H1 (cell line): ENCODE data around the gene ABCC9.

ENCODE experiments used
- CEBPB ChIP-seq: IDR thresholded peaks from 2 replicates; pipeline ENCODE4 v1.6.1; 2012; ENCODE audit warnings: low read depth, low read length
- CTCF ChIP-seq, 3 experiments: IDR thresholded peaks; 1 replicate in 2 of 3; 2 replicates in 1 of 3; pipeline versions ENCODE4 v1.5.1 to v1.6.1; 2011; ENCODE audit warnings: low read length in 3 of 3, mild to moderate bottlenecking in 3 of 3, inconsistent platforms in 2 of 3, low read depth in 1 of 3, moderate library complexity in 1 of 3; ENCODE audit not compliant: insufficient read depth in 1 of 3; ENCODE audit errors: control extremely low read depth in 1 of 3
- EGR1 ChIP-seq: IDR thresholded peaks from 2 replicates; pipeline ENCODE4 v1.6.1; 2011; ENCODE audit warnings: low read depth, low read length, borderline replicate concordance
- EP300 ChIP-seq, 2 experiments: IDR thresholded peaks; 1 replicate in 1 of 2; 2 replicates in 1 of 2; pipeline ENCODE4 v1.6.1; 2011 to 2012; ENCODE audit warnings: low read depth in 2 of 2, low read length in 2 of 2, mild to moderate bottlenecking in 2 of 2, borderline replicate concordance in 1 of 2, inconsistent platforms in 1 of 2, moderate library complexity in 1 of 2
- EZH2 ChIP-seq: fragments of 200-600 bp; sonication (generic); IDR thresholded peaks from 2 replicates; pipeline ENCODE4 v1.7.1; 2012; ENCODE audit warnings: low read depth, mild to moderate bottlenecking, moderate library complexity, low read length, inconsistent platforms; ENCODE audit not compliant: severe bottlenecking
- JUN ChIP-seq: IDR thresholded peaks from 2 replicates; pipeline ENCODE4 v1.6.1; 2011; ENCODE audit warnings: low read depth, mild to moderate bottlenecking, improper control_type of control experiment, low read length
- MAFK ChIP-seq: IDR thresholded peaks from 2 replicates; pipeline ENCODE4 v1.6.1; 2012; ENCODE audit warnings: low read depth, mild to moderate bottlenecking, improper control_type of control experiment, low read length
- MAX ChIP-seq: IDR thresholded peaks from 2 replicates; pipeline ENCODE4 v1.6.1; 2012; ENCODE audit warnings: inconsistent platforms
- POLR2A ChIP-seq, 2 experiments: IDR thresholded peaks; 1 replicate in 1 of 2; 2 replicates in 1 of 2; pipeline ENCODE4 v1.6.1; 2011; ENCODE audit warnings: low read depth in 2 of 2, low read length in 2 of 2, mild to moderate bottlenecking in 2 of 2; ENCODE audit errors: control extremely low read depth in 1 of 2
- RAD21 ChIP-seq, 2 experiments: IDR thresholded peaks in 1 of 2; conservative IDR thresholded peaks in 1 of 2; 2 replicates each; pipeline ENCODE4 v1.6.1; 2011; ENCODE audit warnings: low read depth in 2 of 2, low read length in 2 of 2, improper control_type of control experiment in 1 of 2, inconsistent platforms in 1 of 2, mild to moderate bottlenecking in 1 of 2, moderate library complexity in 1 of 2
- RFX5 ChIP-seq: IDR thresholded peaks from 2 replicates; pipeline ENCODE4 v1.6.1; 2011; ENCODE audit warnings: low read depth, low read length, improper control_type of control experiment, borderline replicate concordance
- YY1 ChIP-seq: IDR thresholded peaks from 2 replicates; pipeline ENCODE4 v1.6.1; 2011; ENCODE audit warnings: low read depth, mild to moderate bottlenecking, low read length
- ZNF274 ChIP-seq: IDR thresholded peaks from 2 replicates; pipeline ENCODE4 v1.7.0; 2012; ENCODE audit warnings: low read length, borderline replicate concordance; ENCODE audit errors: extremely low read depth

DNA sequence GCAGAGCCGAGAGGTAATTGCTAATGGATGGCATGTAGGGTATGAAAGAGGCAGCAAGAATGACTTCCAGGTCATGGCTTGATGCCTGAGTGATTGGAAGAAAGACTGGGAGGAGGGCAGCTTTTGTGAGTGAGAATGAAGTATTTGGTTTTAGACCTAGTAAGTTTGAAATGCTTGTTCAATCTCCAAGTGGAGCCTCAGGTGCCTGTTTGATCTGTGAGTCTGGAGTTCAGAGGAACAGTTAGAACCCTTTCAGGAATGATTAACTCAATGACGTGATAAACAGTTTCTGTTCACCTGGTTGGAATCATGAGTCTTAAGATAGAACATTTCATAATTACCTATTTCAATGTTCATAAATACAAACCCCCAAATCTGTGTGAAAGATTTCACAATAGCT lies 177.2 kb downstream of the ABCC9 start:
- no peak for TF ChIP-seq CTCF (IDR thresholded peaks at IDR 0.05; ENCODE audit: control extremely low read depth in 1 of 3, insufficient read depth in 1 of 3, low read depth in 1 of 3, low read length in 3 of 3)
- no peak for TF ChIP-seq ZNF274
- no peak for TF ChIP-seq JUN
- TF ChIP-seq MAX, result no peak
- no peak for TF ChIP-seq YY1
- no peak for TF ChIP-seq POLR2A (IDR thresholded peaks at IDR 0.05; ENCODE audit: control extremely low read depth in 1 of 2, low read depth in 2 of 2, low read length in 2 of 2)
- no peak for TF ChIP-seq EP300 (IDR thresholded peaks at IDR 0.05; ENCODE audit: borderline replicate concordance in 1 of 2, low read depth in 2 of 2, low read length in 2 of 2)
- TF ChIP-seq EZH2, result no peak
- TF ChIP-seq RFX5, result no peak
- TF ChIP-seq RAD21 (IDR thresholded peaks at IDR 0.05 in 1 of 2, conservative IDR thresholded peaks at IDR 0.05 in 1 of 2; ENCODE audit: low read depth in 2 of 2, low read length in 2 of 2), result no peak
- no peak for TF ChIP-seq EGR1
- no peak for TF ChIP-seq MAFK
- no peak for TF ChIP-seq CEBPB
